ENCODE measurements around the gene ANKRD65.

DNA sequence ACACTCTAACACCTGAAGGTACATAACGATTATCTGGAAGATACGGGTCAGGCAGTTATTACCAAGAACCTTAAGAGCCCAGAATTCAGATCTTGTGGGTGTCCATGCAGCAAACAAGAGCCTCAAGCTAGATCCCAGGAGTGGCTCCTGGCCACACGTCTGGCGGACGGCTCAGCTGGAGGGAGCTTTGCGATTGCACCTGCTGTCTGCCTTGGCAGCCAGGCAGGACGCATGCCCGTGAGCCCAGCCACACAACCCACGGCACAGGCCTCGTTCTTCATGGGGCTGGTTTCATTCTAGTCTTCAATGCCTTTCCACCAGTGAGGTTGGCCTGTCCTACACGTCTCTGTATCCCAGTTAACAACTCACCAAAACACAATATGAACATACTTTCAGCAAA, 27.6 kb downstream of the ANKRD65 start:
- TF ChIP-seq CTCF (IDR thresholded peaks at IDR 0.05) (no peak), POLR2A (IDR thresholded peaks at IDR 0.05) (no peak)
